Erythroblast (primary cell): ENCODE measurements around the gene MAN1A2.

Source experiments
- DNase-seq, 2 experiments: peaks; one replicate each; lab custom pipeline; 2025; lab: John Stamatoyannopoulos, UW
- GATA1 ChIP-seq: IDR thresholded peaks from 2 replicates; pipeline ENCODE4 v1.6.1; 2011; ENCODE audit warnings: low read depth, mild to moderate bottlenecking, control low read depth, low read length, moderate library complexity
- POLR2A ChIP-seq: IDR thresholded peaks from 2 replicates; pipeline ENCODE4 v1.6.1; 2011; ENCODE audit warnings: mild to moderate bottlenecking, low read length

Gene MAN1A2

GRCh38 chr1:117396636-117397035, 29.4 kb downstream of the MAN1A2 start:
- DNase-seq: no peak
- no peak for TF ChIP-seq POLR2A
- TF ChIP-seq GATA1: no peak

GRCh38 chr1:117398957-117399356, 31.7 kb downstream of the MAN1A2 start:
- no peak for DNase-seq
- no peak for TF ChIP-seq POLR2A
- TF ChIP-seq GATA1: no peak

GRCh38 chr1:117401761-117402160, 34.5 kb downstream of the MAN1A2 start:
- DNase-seq: no peak
- TF ChIP-seq POLR2A: no peak
- TF ChIP-seq GATA1: no peak

- TF ChIP-seq GATA1: no peak
- no peak for TF ChIP-seq POLR2A
- no peak for DNase-seq
Measured at GRCh38 chr1:117403597-117403996, 36.3 kb downstream of the MAN1A2 start.

GRCh38 chr1:117405042-117405441, 37.8 kb downstream of the MAN1A2 start:
- TF ChIP-seq GATA1 (no peak), POLR2A (no peak)
- no peak for DNase-seq

- TF ChIP-seq GATA1 (no peak), POLR2A (no peak)
- DNase-seq: no peak
Measured at GRCh38 chr1:117412472-117412871, 45.2 kb downstream of the MAN1A2 start.

GRCh38 chr1:117413412-117413811, 46.2 kb downstream of the MAN1A2 start:
- DNase-seq: no peak
- TF ChIP-seq GATA1 (no peak), POLR2A (no peak)

- no peak for TF ChIP-seq POLR2A
- no peak for TF ChIP-seq GATA1
- no peak for DNase-seq
Measured at GRCh38 chr1:117414943-117415342, 47.7 kb downstream of the MAN1A2 start.

- TF ChIP-seq POLR2A (no peak), GATA1 (no peak)
- no peak for DNase-seq
Measured at GRCh38 chr1:117416004-117416403, 48.8 kb downstream of the MAN1A2 start.

GRCh38 chr1:117416546-117417125, 49.4 kb downstream of the MAN1A2 start:
- TF ChIP-seq POLR2A (no peak), GATA1 (no peak)

GRCh38 chr1:117425050-117425734, 57.9 kb downstream of the MAN1A2 start:
- TF ChIP-seq POLR2A (no peak), GATA1 (no peak)
- no peak for DNase-seq

More at GRCh38 chr1:117416546-117417125, 49.4 kb downstream of the MAN1A2 start:
- peak; percentile 20 to 70 for DNase-seq

GRCh38 chr1:117427297-117427696, 60.0 kb downstream of the MAN1A2 start:
- no peak for TF ChIP-seq POLR2A
- no peak for TF ChIP-seq GATA1

GRCh38 chr1:117433943-117434342, 66.7 kb downstream of the MAN1A2 start:
- TF ChIP-seq GATA1 (no peak), POLR2A (no peak)
- no peak for DNase-seq

More at GRCh38 chr1:117427297-117427696, 60.0 kb downstream of the MAN1A2 start:
- no peak for DNase-seq

GRCh38 chr1:117436513-117436912, 69.3 kb downstream of the MAN1A2 start:
- TF ChIP-seq POLR2A: no peak
- no peak for TF ChIP-seq GATA1
- no peak for DNase-seq

- TF ChIP-seq POLR2A: no peak
- TF ChIP-seq GATA1: no peak
- DNase-seq: no peak
Measured at GRCh38 chr1:117447661-117448060, 80.4 kb downstream of the MAN1A2 start.

GRCh38 chr1:117452216-117452615, 85.0 kb downstream of the MAN1A2 start:
- no peak for DNase-seq
- TF ChIP-seq POLR2A (no peak), GATA1 (no peak)
